Suprapubic skin (tissue), 4 donors: ENCODE measurements around the gene PTPRCAP. TPM values are rescaled to one million over a fixed set of nuclear protein-coding genes. Genes with fewer than 3 reads are reported as not detected.

Experiments used
- DNase-seq, 2 donors: peaks; one replicate each; pipeline ENCODE4 v3.0.0-alpha.2; 2019; ENCODE audit warnings: low spot score in 2 of 2
- H3K27ac ChIP-seq: fragments of 200-600 bp; sonication (generic); one replicate; pipeline ENCODE4 v1.5.1; 2019
- H3K27me3 ChIP-seq: fragments of 200-600 bp; sonication (generic); one replicate; pipeline ENCODE4 v1.5.1; 2019
- H3K36me3 ChIP-seq: fragments of 200-600 bp; sonication (generic); one replicate; pipeline ENCODE4 v1.5.1; 2019
- H3K4me1 ChIP-seq: fragments of 200-600 bp; sonication (generic); one replicate; pipeline ENCODE4 v1.5.1; 2019
- H3K4me3 ChIP-seq: fragments of 200-600 bp; sonication (generic); one replicate; pipeline ENCODE4 v1.5.1; 2019; ENCODE audit warnings: mild to moderate bottlenecking
- H3K9me3 ChIP-seq: fragments of 200-600 bp; sonication (generic); one replicate; pipeline ENCODE4 v1.5.1; 2019
- CTCF ChIP-seq, 2 donors: fragments of 200-600 bp in 1 of 2; fragments of 450-650 bp in 1 of 2; sonication (generic) in 1 of 2; IDR thresholded peaks; one replicate each; pipeline ENCODE4 v1.5.1; 2016 to 2019; ENCODE audit warnings: antibody characterized with exemption in 2 of 2, mild to moderate bottlenecking in 1 of 2, moderate library complexity in 1 of 2
- EP300 ChIP-seq: sonication (generic); formaldehyde crosslinking; IDR thresholded peaks from one replicate; pipeline ENCODE4 v1.6.1; 2017; ENCODE audit warnings: antibody characterized with exemption
- POLR2A ChIP-seq, 2 donors: fragments of 450-650 bp; IDR thresholded peaks; one replicate each; pipeline ENCODE4 v1.6.1; 2017; ENCODE audit warnings: antibody characterized with exemption in 2 of 2, mild to moderate bottlenecking in 2 of 2, moderate library complexity in 2 of 2
- POLR2AphosphoS5 ChIP-seq, 3 donors: sonication (generic); formaldehyde crosslinking; IDR thresholded peaks; one replicate each; pipeline ENCODE4 v1.6.1; 2017; ENCODE audit warnings: antibody characterized with exemption in 3 of 3
- WGBS: methylation state at CpG from one replicate; pipeline ENCODE4 v1.1.5; 2018; 5-methylcytosine and 5-hydroxymethylcytosine counted together
- total RNA-seq, 4 donors: library from RNA; depleted of rRNA; stranded (reverse); fragments of >200 nt; gene quantifications; one replicate each; pipeline ENCODE4 v1.1.0, GENCODE V29; 2016

Gene PTPRCAP
- total RNA-seq, 4 donors from 2014 or later = 0.59 to 4.3 (median 2.0) TPM

GRCh38 chr11:67387518-67387917 lies 50.0 kb downstream of the PTPRCAP start:
- Histone ChIP-seq H3K27ac (no peak overlapping the region), H3K4me3 (no peak overlapping the region), H3K36me3 (no peaks in the 10 kb centered on the region), H3K27me3 (no peaks in the 10 kb centered on the region), H3K9me3 (no peaks in the 10 kb centered on the region), H3K4me1 (peaks cover 29% of the 10 kb centered on the region)
- 59% methylated on average over 6 of the region's 6 CpGs for WGBS
- TF ChIP-seq EP300 = no peak
- DNase-seq = no peak

DNA sequence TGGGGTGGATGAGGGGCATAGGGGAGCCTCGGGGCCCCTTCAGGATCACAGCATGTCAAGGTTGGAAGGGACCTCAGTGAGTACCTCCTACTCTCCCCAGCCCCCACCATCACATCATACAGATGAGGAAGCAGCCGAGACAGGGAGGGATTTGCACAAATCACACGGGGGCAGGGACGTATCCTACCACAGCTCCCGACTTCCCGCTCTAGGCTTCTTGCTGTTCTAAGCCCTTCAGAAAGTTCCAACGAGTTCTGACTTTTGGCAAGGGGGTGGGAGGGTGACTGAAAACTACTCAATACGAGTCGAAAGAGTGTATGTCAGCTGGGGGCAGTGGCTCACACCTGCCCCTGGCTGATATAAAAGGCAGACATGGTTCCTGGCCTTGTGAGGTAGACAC lies 50.4 kb downstream of the PTPRCAP start:
- Histone ChIP-seq H3K27ac (no peak overlapping the region), H3K4me3 (no peak overlapping the region), H3K27me3 (no peaks in the 10 kb centered on the region), H3K9me3 (no peaks in the 10 kb centered on the region), H3K4me1 (peaks cover 25% of the 10 kb centered on the region), H3K36me3 (no peaks in the 10 kb centered on the region)
- no peak for TF ChIP-seq EP300
- no peak for TF ChIP-seq POLR2A (IDR thresholded peaks at IDR 0.05)
- no peak for TF ChIP-seq POLR2AphosphoS5 (IDR thresholded peaks at IDR 0.05)
- TF ChIP-seq CTCF (IDR thresholded peaks at IDR 0.05) = no peak
- 56% methylated on average over 9 of the region's 9 CpGs for WGBS
- no peak for DNase-seq

Other genes starting within 250 kb of the PTPRCAP start
- gene GRK2, start 171.2 kb downstream of the PTPRCAP start, total RNA-seq = 100 to 1,000 TPM in 2 of 4 donors, 10 to 100 TPM in 2; 84.3 to 157 (median 105) TPM
- 100 to 1,000 TPM in 1 of 4 donors, 10 to 100 TPM in 3; 55.7 to 154 (median 77.2) TPM for gene ANKRD13D, start 148.4 kb downstream of the PTPRCAP start, total RNA-seq
- 100 to 1,000 TPM in 1 of 4 donors, 10 to 100 TPM in 3; 49.4 to 107 (median 63.9) TPM for gene SSH3, start 134.2 kb downstream of the PTPRCAP start, total RNA-seq
- gene POLD4, start 84.1 kb downstream of the PTPRCAP start, total RNA-seq = 10 to 100 TPM; 54.5 to 75.7 (median 65.0) TPM
- 1 to 10 TPM; 2.7 to 5.5 (median 4.0) TPM for gene CLCF1, start 64.1 kb downstream of the PTPRCAP start, total RNA-seq
- 10 to 100 TPM; 24.1 to 86.9 (median 28.5) TPM for gene RAD9A, start 45.7 kb downstream of the PTPRCAP start, total RNA-seq
- gene PPP1CA, start 35.8 kb downstream of the PTPRCAP start, total RNA-seq = 100 to 1,000 TPM in 3 of 4 donors, 10 to 100 TPM in 1; 75.6 to 158 (median 121) TPM
- gene TBC1D10C, start 33.6 kb downstream of the PTPRCAP start, total RNA-seq = under 1 TPM; 0.26 to 0.64 (median 0.52) TPM
- gene CARNS1, start 22.0 kb downstream of the PTPRCAP start, total RNA-seq = under 1 TPM; 0.21 to 0.94 (median 0.74) TPM
- gene RPS6KB2, start 9.2 kb downstream of the PTPRCAP start, total RNA-seq = 100 to 1,000 TPM; 147 to 193 (median 158) TPM
- gene CORO1B, start 5.8 kb upstream of the PTPRCAP start, total RNA-seq = 10 to 100 TPM; 46.7 to 64.2 (median 47.1) TPM
- gene GPR152, start 15.0 kb upstream of the PTPRCAP start, total RNA-seq = under 1 TPM in 1 of 4 donors, not detected in 3; 0.34 TPM
- 1 to 10 TPM in 1 of 4 donors, under 1 TPM in 2, not detected in 1; 0.38 to 2.5 (median 0.72) TPM for gene CABP4, start 17.7 kb upstream of the PTPRCAP start, total RNA-seq
- 100 to 1,000 TPM; 131 to 376 (median 207) TPM for gene TMEM134, start 31.6 kb upstream of the PTPRCAP start, total RNA-seq
- 10 to 100 TPM; 30.5 to 58.4 (median 42.2) TPM for gene AIP, start 45.3 kb upstream of the PTPRCAP start, total RNA-seq
- gene PITPNM1, start 67.7 kb upstream of the PTPRCAP start, total RNA-seq = 10 to 100 TPM; 12.4 to 25.7 (median 19.7) TPM
- 10 to 100 TPM; 16.7 to 44.6 (median 30.9) TPM for gene CDK2AP2, start 70.5 kb upstream of the PTPRCAP start, total RNA-seq
- gene CABP2, start 85.8 kb upstream of the PTPRCAP start, total RNA-seq = not detected
- gene GSTP1, start 146.1 kb upstream of the PTPRCAP start, total RNA-seq = 1,000 to 10,000 TPM in 3 of 4 donors, 100 to 1,000 TPM in 1; 564 to 1,559 (median 1,256) TPM
- 100 to 1,000 TPM; 200 to 361 (median 275) TPM for gene NDUFV1, start 169.3 kb upstream of the PTPRCAP start, total RNA-seq
- gene NUDT8, start 192.3 kb upstream of the PTPRCAP start, total RNA-seq = 10 to 100 TPM; 33.9 to 48.8 (median 46.3) TPM
- not detected for gene TBX10, start 202.1 kb upstream of the PTPRCAP start, total RNA-seq
- not detected for gene ACY3, start 213.0 kb upstream of the PTPRCAP start, total RNA-seq
- 100 to 1,000 TPM in 2 of 4 donors, 10 to 100 TPM in 2; 90.0 to 176 (median 105) TPM for gene ALDH3B2, start 236.9 kb upstream of the PTPRCAP start, total RNA-seq